ENCODE measurements around the gene CLDND1.

Gene CLDND1

GRCh38 chr3:98513091-98513511 is 9.6 kb downstream of the CLDND1 start:
- DNase-seq, result no peak

- no peak for DNase-seq
These were observed 10.1 kb downstream of the CLDND1 start for GRCh38 chr3:98512576-98512975.

DNA sequence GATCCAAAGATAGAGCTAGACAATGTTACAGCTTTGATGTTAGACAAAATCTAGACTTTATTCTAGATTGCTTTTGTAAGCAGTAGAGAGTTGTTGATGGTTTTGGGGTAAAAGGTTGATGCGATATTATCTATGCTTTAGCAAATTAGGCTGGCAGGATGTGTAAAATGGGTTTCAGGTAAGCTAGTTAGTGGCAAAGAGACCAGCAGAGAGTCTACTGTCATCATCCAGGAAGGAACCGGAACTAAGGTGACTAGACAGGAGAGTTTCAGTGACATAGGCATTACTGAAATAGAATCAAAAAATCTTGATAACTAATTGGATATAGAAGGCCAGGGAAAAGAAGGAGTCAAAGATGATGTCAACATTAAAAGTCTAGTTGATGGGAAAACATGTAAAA is 14.1 kb downstream of the CLDND1 start:
- no peak for DNase-seq

- no peak for DNase-seq
These were observed 18.2 kb downstream of the CLDND1 start for GRCh38 chr3:98504539-98504938.

GRCh38 chr3:98501863-98502576 is 20.7 kb downstream of the CLDND1 start:
- no peak for DNase-seq

DNA sequence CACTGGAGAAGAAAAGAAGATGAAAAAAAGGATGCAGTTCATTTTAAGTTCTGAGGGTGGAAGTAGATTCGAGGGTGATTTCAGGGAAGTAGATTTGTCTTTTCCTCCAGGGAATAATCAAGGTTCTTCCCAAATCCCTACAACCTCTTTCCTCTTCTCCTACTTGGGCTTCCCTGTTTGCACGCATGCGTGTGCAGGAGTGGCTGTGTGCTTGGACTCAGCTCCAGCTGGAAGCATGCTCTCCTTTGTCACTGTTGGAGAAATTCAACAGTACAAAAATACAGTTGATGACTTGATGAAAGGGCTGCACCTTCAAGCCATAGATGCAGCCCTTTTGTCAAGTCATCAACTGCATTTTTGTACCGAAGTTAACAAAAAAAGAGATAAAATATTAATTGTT is 21.4 kb downstream of the CLDND1 start:
- DNase-seq, result no peak

DNA sequence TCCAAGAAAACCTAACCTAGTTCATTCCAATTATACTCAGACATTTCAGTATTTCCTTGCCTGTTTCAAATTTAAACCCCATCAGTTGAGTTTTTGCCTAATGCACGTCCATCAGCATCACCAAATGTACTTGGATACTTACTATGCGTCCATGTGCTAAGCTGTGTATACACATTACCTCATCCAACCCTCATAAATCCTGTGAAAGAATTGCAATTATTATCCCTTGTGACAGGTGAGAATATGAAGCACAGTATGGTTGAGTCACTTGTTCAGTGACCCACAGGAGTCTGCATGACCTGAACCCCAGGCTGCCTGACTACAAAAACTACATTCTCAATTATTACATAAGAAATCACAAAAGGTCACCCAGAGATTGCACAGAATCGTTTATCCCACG is 22.7 kb downstream of the CLDND1 start:
- DNase-seq, result no peak

DNA sequence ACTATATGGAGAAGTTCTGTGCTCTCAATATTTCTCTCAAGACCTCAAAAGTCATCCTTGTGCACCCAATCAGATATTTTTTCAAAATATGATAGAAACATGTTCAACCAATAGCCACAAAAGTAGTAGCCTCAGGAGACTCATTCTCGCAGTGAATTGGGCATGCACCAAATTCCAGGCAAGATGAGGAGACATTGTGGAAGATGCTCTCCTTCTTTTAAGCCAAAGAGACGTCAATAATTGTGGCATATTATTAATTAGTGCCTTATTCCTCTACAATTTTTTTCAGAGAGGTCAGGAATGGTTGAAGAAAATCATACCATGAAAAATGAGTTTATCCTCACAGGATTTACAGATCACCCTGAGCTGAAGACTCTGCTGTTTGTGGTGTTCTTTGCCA is 25.3 kb downstream of the CLDND1 start, which contains the start of gene OR5K2:
Gene OR5K2, plus strand, starts transcription at position 301 of the 400 bp plus-strand sequence. Its CDS starts 0 bp downstream, at position 301.
- no peak for DNase-seq

- DNase-seq, result no peak
These were observed 39.1 kb downstream of the CLDND1 start for GRCh38 chr3:98483626-98484025.

DNA sequence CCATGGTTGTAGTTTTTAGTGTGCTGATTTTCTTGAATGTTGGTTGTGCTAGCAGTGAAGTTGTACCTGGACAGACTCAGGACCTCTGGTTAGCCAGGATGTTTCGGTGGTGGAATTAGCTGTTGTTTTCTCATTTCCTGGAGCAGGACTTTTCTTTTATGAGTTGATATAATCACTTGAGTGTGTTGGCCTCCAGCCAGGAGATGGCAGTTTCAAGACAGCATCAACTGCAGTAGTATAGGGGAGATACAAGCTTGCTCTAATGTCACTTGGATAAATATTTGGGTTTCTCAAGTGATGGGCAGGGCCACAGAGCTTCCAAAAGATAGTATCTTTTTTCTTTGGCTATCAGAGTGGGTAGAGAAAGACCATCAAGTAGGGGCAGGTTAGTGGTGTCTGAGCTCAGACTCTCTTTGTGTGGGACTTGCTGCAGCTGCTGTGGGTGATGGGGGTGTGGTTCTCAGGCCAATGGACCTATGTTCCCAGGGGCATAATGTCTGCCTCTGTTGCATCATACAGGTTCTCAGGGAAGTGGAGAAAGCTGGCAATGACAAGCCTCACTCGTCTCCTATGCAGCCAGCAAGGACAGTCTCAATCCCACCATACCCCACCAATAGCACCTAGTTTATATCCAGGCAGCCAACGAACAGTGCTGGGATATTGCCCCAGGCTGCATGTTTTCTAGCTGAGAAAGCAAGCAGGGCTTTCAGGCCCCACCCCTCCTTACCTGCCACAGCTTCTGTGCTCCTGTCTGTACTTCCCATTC is 39.8 kb downstream of the CLDND1 start:
- DNase-seq, result peak; percentile 93

All from islet precursor cell (in vitro differentiated cells).